H1 (cell line): ENCODE measurements around the gene CRPPA. TPM values are rescaled to one million over a fixed set of nuclear protein-coding genes. Genes with fewer than 3 reads are reported as not detected.

ENCODE experiments used
- CTCF ChIA-PET: fragments of 300-600 bp; sonication (Branson Sonifier 250); formaldehyde crosslinking; loops from one replicate; lab custom pipeline; 2021; ENCODE audit not compliant: partially characterized antibody; lab: Charles Lee
- POLR2A ChIA-PET: fragments of 300-600 bp; sonication (Branson Sonifier 250); formaldehyde crosslinking; loops from one replicate; lab custom pipeline; 2021; ENCODE audit warnings: inconsistent platforms; ENCODE audit not compliant: partially characterized antibody; lab: Charles Lee
- DNase-seq, 2 experiments: peaks; one replicate each; pipeline versions ENCODE4 v3.0.0 to v3.0.0-alpha.2; 2010 to 2022; ENCODE audit warnings: low spot score in 2 of 2, low read depth in 1 of 2, mixed read lengths in 1 of 2
- FAIRE-seq: peaks from 2 replicates; lab custom pipeline; 2011; peaks lifted over from hg19 to GRCh38; lab: Jason Lieb, UNC
- H2AFZ ChIP-seq: 2 replicates; pipeline ENCODE4 v1.8.1; 2012; ENCODE audit warnings: low read length, inconsistent platforms
- H2AK5ac ChIP-seq: 2 replicates; pipeline ENCODE4 v1.6.1; 2013; ENCODE audit warnings: low read depth, low read length
- H2BK120ac ChIP-seq: replicated peaks from 2 replicates; pipeline ENCODE3; 2013; ENCODE audit warnings: low read depth, low read length, inconsistent platforms
- H2BK12ac ChIP-seq: 2 replicates; pipeline ENCODE4 v1.6.1; 2013; ENCODE audit warnings: low read depth, low read length
- H2BK15ac ChIP-seq: 2 replicates; pipeline ENCODE4 v1.6.1; 2013; ENCODE audit warnings: low read length
- H2BK20ac ChIP-seq: 2 replicates; pipeline ENCODE4 v1.6.1; 2013; ENCODE audit warnings: low read length
- H2BK5ac ChIP-seq: 2 replicates; pipeline ENCODE4 v1.6.1; 2013; ENCODE audit warnings: low read depth, low read length
- H3K14ac ChIP-seq: 2 replicates; pipeline ENCODE4 v1.6.1; 2013; ENCODE audit warnings: inconsistent platforms; ENCODE audit not compliant: insufficient read length
- H3K18ac ChIP-seq: 2 replicates; pipeline ENCODE4 v1.6.1; 2013; ENCODE audit warnings: low read length; ENCODE audit errors: extremely low read depth
- H3K23ac ChIP-seq: 2 replicates; pipeline ENCODE4 v1.6.1; 2013; ENCODE audit warnings: inconsistent platforms; ENCODE audit not compliant: insufficient read length
- H3K23me2 ChIP-seq: 2 replicates; pipeline ENCODE4 v1.6.1; 2013; ENCODE audit warnings: low read depth, low read length
- H3K27ac ChIP-seq: 2 replicates; pipeline ENCODE4 v1.6.1; 2011; ENCODE audit warnings: low read depth, low read length, inconsistent platforms
- H3K27me3 ChIP-seq, 4 experiments: replicated peaks in 1 of 4; 1 replicate in 1 of 4; 2 replicates in 3 of 4; pipeline versions ENCODE4 v1.6.1 to v1.8.1; 2011 to 2013; ENCODE audit warnings: low read length in 3 of 4, mild to moderate bottlenecking in 3 of 4, inconsistent platforms in 2 of 4, mixed read lengths in 2 of 4, moderate library complexity in 1 of 4; ENCODE audit not compliant: control insufficient read depth in 3 of 4, insufficient read depth in 3 of 4; ENCODE audit errors: extremely low read depth in 1 of 4
- H3K36me3 ChIP-seq, 4 experiments: 2 replicates each; pipeline versions ENCODE4 v1.6.1 to v1.8.1; 2011 to 2013; ENCODE audit warnings: mild to moderate bottlenecking in 4 of 4, low read length in 3 of 4, moderate library complexity in 2 of 4, control low read depth in 1 of 4, inconsistent platforms in 1 of 4; ENCODE audit not compliant: insufficient read depth in 4 of 4, control insufficient read depth in 2 of 4
- H3K4ac ChIP-seq: replicated peaks from 2 replicates; pipeline ENCODE3; 2013; ENCODE audit warnings: low read length, low read depth, mixed read lengths, inconsistent platforms; ENCODE audit not compliant: insufficient read length
- H3K4me1 ChIP-seq, 4 experiments: replicated peaks in 1 of 4; 1 replicate in 1 of 4; 2 replicates in 3 of 4; pipeline versions ENCODE4 v1.6.1 to v1.8.1; 2011 to 2013; ENCODE audit warnings: low read length in 3 of 4, inconsistent platforms in 2 of 4, mixed read lengths in 1 of 4; ENCODE audit not compliant: insufficient read depth in 4 of 4, control insufficient read depth in 3 of 4
- H3K4me2 ChIP-seq, 2 experiments: 2 replicates each; pipeline versions ENCODE4 v1.6.1 to v1.8.1; 2011 to 2013; ENCODE audit warnings: low read depth in 2 of 2, low read length in 2 of 2, control low read depth in 1 of 2, inconsistent platforms in 1 of 2, mild to moderate bottlenecking in 1 of 2; ENCODE audit not compliant: insufficient read depth in 1 of 2
- H3K4me3 ChIP-seq, 4 experiments: fragments of 200-600, 300-600 bp in 1 of 4; sonication (generic), shearing (Covaris generic), sonication (Bioruptor Twin) in 1 of 4; 2 replicates each; pipeline versions ENCODE4 v1.5.1 to v1.8.1; 2011 to 2016; ENCODE audit warnings: low read length in 4 of 4, low read depth in 3 of 4, control low read depth in 2 of 4, inconsistent platforms in 2 of 4, mild to moderate bottlenecking in 2 of 4, mixed read lengths in 1 of 4, moderate library complexity in 1 of 4; ENCODE audit not compliant: insufficient read depth in 2 of 4; ENCODE audit errors: extremely low read depth in 1 of 4
- H3K56ac ChIP-seq: replicated peaks from 2 replicates; pipeline ENCODE3; 2013; ENCODE audit warnings: low read depth, mild to moderate bottlenecking, mixed read lengths, low read length, inconsistent platforms; ENCODE audit not compliant: insufficient read length
- H3K79me1 ChIP-seq: 2 replicates; pipeline ENCODE4 v1.6.1; 2013; ENCODE audit warnings: low read depth, low read length, control low read depth
- H3K79me2 ChIP-seq, 2 experiments: 2 replicates each; pipeline versions ENCODE4 v1.6.1 to v1.8.1; 2012 to 2013; ENCODE audit warnings: low read length in 2 of 2, mild to moderate bottlenecking in 2 of 2, inconsistent platforms in 1 of 2; ENCODE audit not compliant: insufficient read depth in 2 of 2, control insufficient read depth in 1 of 2
- H3K9ac ChIP-seq, 4 experiments: replicated peaks in 1 of 4; 1 replicate in 1 of 4; 2 replicates in 3 of 4; pipeline versions ENCODE4 v1.6.1 to v1.8.1; 2011 to 2013; ENCODE audit warnings: low read depth in 3 of 4, low read length in 3 of 4, control low read depth in 2 of 4, mild to moderate bottlenecking in 2 of 4, moderate library complexity in 2 of 4, inconsistent platforms in 1 of 4; ENCODE audit errors: extremely low read depth in 1 of 4
- H3K9me3 ChIP-seq, 2 experiments: 2 replicates each; pipeline versions ENCODE4 v1.6.1 to v1.8.1; 2012 to 2013; ENCODE audit warnings: mild to moderate bottlenecking in 2 of 2, moderate library complexity in 2 of 2, control low read depth in 1 of 2, inconsistent platforms in 1 of 2, low read depth in 1 of 2, low read length in 1 of 2, mixed read lengths in 1 of 2; ENCODE audit not compliant: insufficient read depth in 2 of 2
- H4K20me1 ChIP-seq, 2 experiments: replicated peaks in 1 of 2; 2 replicates each; pipeline versions ENCODE3 to v1.8.1; 2011 to 2013; ENCODE audit warnings: inconsistent platforms in 2 of 2, low read length in 2 of 2, mild to moderate bottlenecking in 1 of 2; ENCODE audit not compliant: insufficient read depth in 2 of 2, control insufficient read depth in 1 of 2
- H4K5ac ChIP-seq: 2 replicates; pipeline ENCODE4 v1.6.1; 2013; ENCODE audit warnings: low read length, low read depth, mixed read lengths, inconsistent platforms; ENCODE audit not compliant: insufficient read length
- H4K8ac ChIP-seq: 2 replicates; pipeline ENCODE4 v1.8.0; 2013; ENCODE audit warnings: mild to moderate bottlenecking, moderate library complexity, low read length, inconsistent platforms; ENCODE audit not compliant: insufficient read depth; ENCODE audit errors: extremely low read depth
- H4K91ac ChIP-seq: replicated peaks from 2 replicates; pipeline ENCODE3; 2013; ENCODE audit warnings: low read length, mixed read lengths, inconsistent platforms; ENCODE audit not compliant: insufficient read length
- BACH1 ChIP-seq: IDR thresholded peaks from 2 replicates; pipeline ENCODE4 v1.6.1; 2012; ENCODE audit warnings: low read length, improper control_type of control experiment
- CTBP2 ChIP-seq: IDR thresholded peaks from 2 replicates; pipeline ENCODE4 v1.7.0; 2011; ENCODE audit warnings: borderline replicate concordance, mild to moderate bottlenecking, moderate library complexity, mixed read lengths, low read length; ENCODE audit not compliant: insufficient read depth, insufficient read length
- HDAC6 ChIP-seq: IDR thresholded peaks from one replicate; pipeline ENCODE4 v1.7.1; 2012; ENCODE audit warnings: low read depth, mild to moderate bottlenecking, inconsistent platforms, low read length, moderate library complexity
- JUND ChIP-seq: IDR thresholded peaks from 2 replicates; pipeline ENCODE4 v1.6.1; 2011; ENCODE audit warnings: mild to moderate bottlenecking, improper control_type of control experiment, low read length
- POLR2AphosphoS5 ChIP-seq: IDR thresholded peaks from 2 replicates; pipeline ENCODE4 v1.6.1; 2011; ENCODE audit warnings: low read depth, low read length
- RAD21 ChIP-seq, 2 experiments: IDR thresholded peaks in 1 of 2; conservative IDR thresholded peaks in 1 of 2; 2 replicates each; pipeline ENCODE4 v1.6.1; 2011; ENCODE audit warnings: low read depth in 2 of 2, low read length in 2 of 2, improper control_type of control experiment in 1 of 2, inconsistent platforms in 1 of 2, mild to moderate bottlenecking in 1 of 2, moderate library complexity in 1 of 2
- SP4 ChIP-seq: IDR thresholded peaks from 2 replicates; pipeline ENCODE4 v1.6.1; 2012; ENCODE audit warnings: low read length, inconsistent platforms
- WGBS, 2 experiments: shearing (Covaris generic) in 1 of 2; methylation state at CpG; one replicate each; pipeline versions ENCODE4 v1.1.6 to v1.1.7; 2013 to 2015; ENCODE audit warnings: low lambda C conversion rate in 2 of 2, mixed read lengths in 2 of 2, inconsistent platforms in 1 of 2, low coverage in 1 of 2, missing lambda C conversion rate in 1 of 2; ENCODE audit not compliant: insufficient replicate concordance in 2 of 2, insufficient coverage in 1 of 2, insufficient read length in 1 of 2; ENCODE audit errors: extremely low coverage in 1 of 2, missing lambda C conversion rate in 1 of 2; 5-methylcytosine and 5-hydroxymethylcytosine counted together
- polyA plus RNA-seq, 7 experiments: library from polyadenylated mRNA; depleted of rRNA in 3 of 7; stranded (reverse) in 5 of 7; unstranded in 2 of 7; fragments of >200 nt in 5 of 7; fragments of 200-250 nt in 2 of 7; gene quantifications; 1 replicate in 5 of 7; 2 replicates in 1 of 7; 4 replicates in 1 of 7; pipeline versions ENCODE4 v1.2.1 to v1.2.3, GENCODE V29; 2011 to 2013; ENCODE audit warnings: missing spikeins in 2 of 7, mixed read lengths in 2 of 7
- total RNA-seq: library from RNA; stranded (reverse); fragmentation: NEBNext Ultra II Directional; extraction: Animal tissue kit (Norgen Biotek cat#: 25700); gene quantifications from 2 replicates; pipeline ENCODE4 v1.2.1, GENCODE V29; 2021
- TF ChIP-seq, protein P1 (sequence below): IDR thresholded peaks from 2 replicates; pipeline ENCODE4 v1.6.1; 2012; ENCODE audit warnings: low read length, inconsistent platforms
- TF ChIP-seq, protein P2 (sequence below): IDR thresholded peaks from 2 replicates; pipeline ENCODE4 v1.6.1; 2012; ENCODE audit warnings: inconsistent platforms

CRPPA gene
- total and polyA plus RNA-seq, 2 of the 8 experiments (the other 6 are each of a cell fraction or from before 2014, with no cell fraction given), result 0.23 to 0.39 TPM

DNA sequence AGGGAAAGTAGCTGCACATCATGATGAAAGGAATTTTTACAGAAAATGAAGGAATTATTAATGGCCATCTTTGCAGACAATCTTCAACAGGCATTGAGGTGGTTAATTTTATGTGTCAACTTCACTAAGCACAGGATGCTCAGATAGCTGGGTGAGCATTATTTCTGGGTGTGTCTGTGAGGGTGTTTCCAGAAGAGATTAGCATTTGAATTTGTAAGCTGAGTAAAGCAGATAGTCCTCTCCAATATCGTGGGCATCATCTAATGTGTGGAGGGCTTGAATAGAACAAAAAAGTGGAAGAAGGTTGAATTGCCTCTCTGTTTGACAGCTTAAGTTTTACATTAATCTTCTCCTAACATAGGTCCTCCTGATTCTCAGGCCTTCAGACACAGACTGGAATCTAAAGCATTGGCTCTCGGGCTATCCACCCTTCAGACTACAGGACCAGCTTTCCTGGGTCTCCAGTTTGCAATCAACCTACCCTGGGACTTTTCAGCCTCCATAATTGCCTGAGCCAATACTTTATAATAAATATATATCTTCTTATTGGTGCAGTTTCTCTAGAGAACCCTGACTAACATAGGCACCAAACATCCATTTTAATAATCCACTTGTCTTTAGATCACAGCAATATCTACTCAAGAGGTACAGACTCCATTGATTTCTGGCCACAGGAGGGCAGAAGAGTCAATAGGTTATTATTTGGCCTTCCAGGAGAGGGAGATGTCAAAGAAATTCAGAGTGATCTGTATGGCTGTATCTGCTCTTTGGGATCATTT is 10.5 kb upstream of the CRPPA start:
- no peaks in the 10 kb centered on the region for H3K36me3 ChIP-seq
- no peak overlapping the region for H2BK20ac ChIP-seq
- no peaks in the 10 kb centered on the region for H3K79me1 ChIP-seq
- peaks cover 0 to 1% (median 0%) of the 10 kb centered on the region in 4 experiments; a peak in 1 of 7 replicates for H3K27me3 ChIP-seq
- no peak overlapping the region for H3K9ac ChIP-seq
- no peak for FAIRE-seq
- H3K9me3 ChIP-seq, result no peaks in the 10 kb centered on the region
- 84% methylated on average over 2 of the region's 2 CpGs; no CpG with 5 or more reads in 1 of the 2 experiments for WGBS, 2 experiments
- no peaks in the 10 kb centered on the region for H4K20me1 ChIP-seq
- H2AK5ac ChIP-seq, result no peak overlapping the region
- no peak overlapping the region for H2AFZ ChIP-seq
- no peak overlapping the region for H2BK5ac ChIP-seq
- no peak overlapping the region for H3K14ac ChIP-seq
- H3K56ac ChIP-seq, result no peak overlapping the region
- H3K79me2 ChIP-seq, result no peaks in the 10 kb centered on the region
- no peak overlapping the region for H3K23ac ChIP-seq
- H4K91ac ChIP-seq, result no peak overlapping the region
- no peak overlapping the region for H3K4me3 ChIP-seq
- H2BK12ac ChIP-seq, result no peak overlapping the region
- H3K4me1 ChIP-seq, result no peaks in the 10 kb centered on the region
- H4K8ac ChIP-seq, result no peak overlapping the region
- H3K18ac ChIP-seq, result no peak overlapping the region
- DNase-seq, result no peak
- no peak overlapping the region for H2BK120ac ChIP-seq
- POLR2A ChIA-PET, result no interaction called here
- H4K5ac ChIP-seq, result no peak overlapping the region
- no peak overlapping the region for H3K27ac ChIP-seq
- CTCF ChIA-PET, result interaction anchor here (0.6 to 5.8 kb wide), 33 partner anchors 8 to 482 kb away, joined by 3 to 54 read pairs (median 4); partner anchors contain the start of genes CRPPA and SOSTDC1
- no peak overlapping the region for H2BK15ac ChIP-seq
- H3K23me2 ChIP-seq, result no peaks in the 10 kb centered on the region
- no peak overlapping the region for H3K4ac ChIP-seq
- no peak overlapping the region for H3K4me2 ChIP-seq
- TF ChIP-seq RAD21 (IDR thresholded peaks at IDR 0.05 in 1 of 2, conservative IDR thresholded peaks at IDR 0.05 in 1 of 2; ENCODE audit: low read depth in 2 of 2, low read length in 2 of 2) (peak; percentile 72 to 79), HDAC6 (no peak), CTBP2 (no peak), POLR2AphosphoS5 (no peak), SP4 (no peak), BACH1 (no peak), JUND (no peak)
- TF ChIP-seq, protein P1, sequence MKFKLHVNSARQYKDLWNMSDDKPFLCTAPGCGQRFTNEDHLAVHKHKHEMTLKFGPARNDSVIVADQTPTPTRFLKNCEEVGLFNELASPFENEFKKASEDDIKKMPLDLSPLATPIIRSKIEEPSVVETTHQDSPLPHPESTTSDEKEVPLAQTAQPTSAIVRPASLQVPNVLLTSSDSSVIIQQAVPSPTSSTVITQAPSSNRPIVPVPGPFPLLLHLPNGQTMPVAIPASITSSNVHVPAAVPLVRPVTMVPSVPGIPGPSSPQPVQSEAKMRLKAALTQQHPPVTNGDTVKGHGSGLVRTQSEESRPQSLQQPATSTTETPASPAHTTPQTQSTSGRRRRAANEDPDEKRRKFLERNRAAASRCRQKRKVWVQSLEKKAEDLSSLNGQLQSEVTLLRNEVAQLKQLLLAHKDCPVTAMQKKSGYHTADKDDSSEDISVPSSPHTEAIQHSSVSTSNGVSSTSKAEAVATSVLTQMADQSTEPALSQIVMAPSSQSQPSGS, result no peak
- TF ChIP-seq, protein P2, sequence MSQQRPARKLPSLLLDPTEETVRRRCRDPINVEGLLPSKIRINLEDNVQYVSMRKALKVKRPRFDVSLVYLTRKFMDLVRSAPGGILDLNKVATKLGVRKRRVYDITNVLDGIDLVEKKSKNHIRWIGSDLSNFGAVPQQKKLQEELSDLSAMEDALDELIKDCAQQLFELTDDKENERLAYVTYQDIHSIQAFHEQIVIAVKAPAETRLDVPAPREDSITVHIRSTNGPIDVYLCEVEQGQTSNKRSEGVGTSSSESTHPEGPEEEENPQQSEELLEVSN, result no peak
